HG03095 (cell line): ENCODE data around the gene DNMT1.

Source experiments
- ATAC-seq: cut with Tn5 transposase; IDR thresholded peaks from one replicate; pipeline ENCODE4 v1.9.1; 2021; ENCODE audit warnings: moderate library complexity; ENCODE audit not compliant: unreplicated experiment

Gene DNMT1

DNA sequence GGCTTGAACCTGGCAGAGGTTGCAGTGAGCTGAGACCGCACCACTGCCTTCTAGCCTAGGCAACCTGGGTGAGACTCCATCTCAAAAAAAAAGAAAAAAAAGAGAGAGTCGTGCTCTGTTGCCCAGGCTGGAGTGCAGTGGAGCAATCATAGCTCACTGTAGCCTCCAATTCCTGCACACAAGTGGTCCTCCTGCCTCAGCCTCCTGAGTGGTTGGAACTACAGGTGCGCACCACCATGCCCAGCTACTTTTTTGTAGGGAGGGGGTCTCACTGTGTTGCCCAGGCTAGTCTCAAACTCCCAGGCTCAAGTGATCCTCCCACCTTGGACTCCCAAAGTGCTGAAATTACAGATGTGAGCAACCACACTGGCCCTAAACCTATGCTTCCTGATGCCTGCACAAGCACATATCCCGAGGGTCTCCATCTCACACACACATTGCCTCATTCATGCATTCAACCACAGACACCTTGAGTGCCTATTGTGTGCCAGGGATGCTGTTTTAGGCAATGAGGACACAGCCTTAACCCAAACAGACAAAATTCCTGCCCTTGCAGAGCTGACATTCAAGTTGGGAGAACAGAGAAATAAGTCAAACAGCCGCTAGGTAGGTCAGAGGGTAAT lies 94.5 kb downstream of the DNMT1 start:
- no peak for ATAC-seq

DNA sequence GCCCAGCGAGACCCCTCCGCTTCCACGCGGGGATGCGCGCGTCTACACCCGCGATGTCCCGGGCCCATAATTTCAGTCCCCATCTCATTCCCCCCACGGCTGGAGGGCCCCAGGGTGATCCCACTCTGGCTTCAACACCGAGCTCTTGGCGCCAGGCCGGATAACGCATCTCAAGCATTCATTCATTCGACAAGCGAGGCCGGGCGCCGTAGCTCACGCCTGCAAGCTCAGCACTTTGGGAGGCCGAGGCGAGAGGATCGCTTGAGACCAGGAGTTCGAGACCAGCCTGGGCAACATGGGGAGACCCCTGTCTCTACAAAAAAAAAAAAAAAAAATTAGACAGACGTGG lies 98.2 kb downstream of the DNMT1 start:
- no peak for ATAC-seq

DNA sequence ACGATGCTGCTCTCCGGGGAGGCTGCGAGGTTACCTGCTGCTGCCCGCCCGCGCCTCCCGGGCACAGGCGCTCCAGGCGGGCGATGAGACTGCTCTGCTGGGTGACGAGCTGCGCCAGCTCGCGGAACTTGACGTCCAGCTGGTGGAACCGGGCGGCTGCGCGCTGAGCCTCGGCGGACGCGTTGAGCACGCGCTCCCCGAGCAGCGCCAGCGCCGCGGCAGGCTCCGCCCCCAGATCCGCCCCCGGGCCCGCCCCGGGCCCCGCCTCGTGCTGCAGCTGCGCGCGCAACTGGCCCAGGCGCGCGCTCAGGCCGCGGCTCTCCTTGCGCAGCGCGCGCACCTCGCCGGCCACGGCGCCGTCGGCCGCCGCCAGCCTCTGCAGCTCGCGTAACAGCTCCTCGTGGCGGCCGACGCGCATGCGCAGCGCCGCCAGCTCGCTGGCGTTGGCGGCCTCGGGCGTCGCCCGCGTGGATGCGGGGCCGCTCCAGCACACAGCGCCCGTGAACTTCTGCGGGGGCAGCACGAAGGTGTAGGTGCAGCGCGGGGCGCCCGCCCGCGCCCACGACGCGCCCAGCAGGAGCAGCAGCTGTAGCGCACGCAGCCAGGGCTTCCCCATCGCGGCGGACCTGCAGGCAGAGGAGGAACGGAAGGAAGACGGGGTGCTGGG lies 98.7 kb downstream of the DNMT1 start:
- peak; percentile 47 for ATAC-seq

DNA sequence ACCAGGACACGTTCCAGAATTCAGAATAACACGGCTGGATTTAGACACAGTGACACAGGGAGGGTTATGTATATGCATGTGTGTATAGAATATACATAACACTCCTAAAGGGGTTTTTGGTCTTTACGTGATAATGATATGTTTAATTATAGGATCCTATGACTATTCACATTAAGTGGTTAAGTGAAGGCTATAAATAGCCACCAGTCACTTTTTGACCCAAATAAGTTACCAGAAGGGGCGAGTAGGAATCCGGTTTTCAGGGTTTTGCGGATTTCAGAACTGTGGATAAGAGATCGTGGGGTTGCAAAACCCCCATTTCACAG lies 99.2 kb downstream of the DNMT1 start:
- no peak for ATAC-seq

DNA sequence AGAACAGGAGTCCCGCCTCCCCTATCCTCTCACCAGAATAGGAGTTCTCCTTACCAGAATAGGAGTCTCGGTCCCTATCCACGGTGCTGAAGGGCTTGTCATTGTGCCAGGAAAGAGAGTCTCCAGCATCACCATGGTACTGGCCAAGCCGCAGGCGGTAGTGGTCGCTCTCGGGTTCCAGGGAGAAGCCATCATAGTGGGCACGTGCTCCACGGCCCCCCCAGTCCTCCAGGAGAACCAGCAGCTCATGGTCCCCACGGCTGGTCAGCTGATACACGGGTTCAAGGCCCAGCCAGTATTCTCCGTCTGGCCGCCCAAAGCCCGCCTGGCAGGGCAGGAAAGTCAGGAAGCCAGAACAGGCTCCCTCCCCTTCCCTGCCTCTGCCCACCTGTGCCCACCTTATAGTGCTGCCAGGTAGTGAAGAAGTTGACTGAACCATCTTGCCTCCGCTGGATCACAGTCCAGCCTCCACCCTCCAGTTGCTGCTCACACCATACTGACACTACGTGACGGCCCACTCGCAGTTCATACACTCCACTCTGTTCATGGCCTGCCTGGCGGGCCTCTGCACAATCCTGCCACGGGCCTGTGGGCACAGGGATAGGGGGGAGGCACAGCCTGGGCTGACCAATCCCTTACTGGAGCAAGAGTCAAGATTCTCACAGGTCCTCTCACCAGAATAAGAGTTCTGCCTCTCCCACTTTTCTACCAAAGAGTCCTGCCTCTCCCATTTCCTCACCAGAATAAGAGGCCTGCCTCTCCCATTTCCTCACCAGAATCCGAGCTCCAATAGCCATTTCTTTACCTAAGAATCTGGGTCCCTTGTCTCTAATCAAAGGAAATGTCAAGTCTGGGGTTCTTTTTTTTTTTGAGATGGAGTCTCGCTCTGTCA lies 101.2 kb downstream of the DNMT1 start:
- no peak for ATAC-seq

DNA sequence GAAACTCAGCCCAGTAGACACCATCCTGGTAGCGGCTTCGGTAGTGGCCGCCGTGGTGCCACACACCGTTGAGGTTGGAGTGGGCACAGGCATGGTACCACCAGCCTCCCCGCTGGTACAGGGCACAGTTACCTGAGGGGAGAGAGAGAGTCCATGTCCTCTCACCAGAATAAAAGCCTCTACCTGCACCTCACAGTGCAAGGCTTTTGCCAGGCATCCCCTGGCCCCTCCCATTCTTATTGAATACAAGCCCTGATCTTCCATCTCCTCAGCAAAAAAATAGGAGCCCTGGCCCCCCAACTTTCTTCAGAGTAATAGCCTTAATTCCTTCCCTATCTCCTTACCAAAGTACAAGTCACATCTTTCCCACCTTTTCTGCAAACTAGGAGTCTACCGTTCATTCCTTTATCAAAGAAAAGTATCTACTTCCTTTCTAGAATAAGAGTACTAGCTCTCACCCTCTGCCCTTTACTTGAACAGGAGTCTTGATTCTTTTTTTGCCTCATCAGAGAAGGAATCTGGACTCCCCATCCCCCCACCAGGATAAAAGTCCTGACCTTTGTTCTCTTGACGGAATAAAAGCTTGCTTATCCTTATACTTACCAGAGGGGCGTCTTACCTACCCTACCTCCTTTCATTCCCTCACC lies 102.0 kb downstream of the DNMT1 start:
- no peak for ATAC-seq

DNA sequence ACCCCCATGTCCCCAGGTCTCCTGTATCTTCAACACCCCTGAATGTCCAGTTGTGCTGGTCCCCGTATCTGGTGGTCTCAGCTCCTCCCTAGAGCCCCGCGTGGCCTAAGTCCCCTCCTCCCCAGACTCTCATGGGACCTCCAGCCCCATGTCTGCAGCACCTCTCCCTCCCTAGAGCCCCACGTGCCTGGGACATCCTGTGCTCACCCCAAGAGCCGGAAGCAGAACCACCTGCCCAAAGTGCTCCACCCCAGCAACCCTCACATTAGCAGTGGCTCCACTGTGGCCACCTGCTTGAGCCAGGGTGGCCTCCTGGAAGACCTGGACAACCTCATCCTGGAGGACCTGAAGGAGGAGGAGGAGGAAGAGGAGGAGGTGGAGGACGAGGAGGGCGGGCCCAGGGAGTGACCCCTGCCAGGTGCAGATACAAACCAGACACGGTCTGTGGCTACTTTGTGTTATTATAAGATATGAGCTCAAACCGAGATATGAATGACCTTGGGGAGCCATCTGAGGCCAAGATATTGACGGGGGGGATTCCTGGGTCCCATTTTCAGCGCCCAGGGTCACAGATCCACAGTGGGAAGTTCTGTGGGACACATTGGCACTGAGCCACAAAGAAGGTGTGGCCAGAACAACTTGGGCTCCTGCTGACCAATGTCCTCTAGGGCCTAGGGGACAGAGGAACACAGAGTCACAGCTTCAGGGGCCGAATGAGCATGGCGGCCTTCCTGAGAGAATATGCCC lies 102.7 kb downstream of the DNMT1 start:
- ATAC-seq, result no peak

DNA sequence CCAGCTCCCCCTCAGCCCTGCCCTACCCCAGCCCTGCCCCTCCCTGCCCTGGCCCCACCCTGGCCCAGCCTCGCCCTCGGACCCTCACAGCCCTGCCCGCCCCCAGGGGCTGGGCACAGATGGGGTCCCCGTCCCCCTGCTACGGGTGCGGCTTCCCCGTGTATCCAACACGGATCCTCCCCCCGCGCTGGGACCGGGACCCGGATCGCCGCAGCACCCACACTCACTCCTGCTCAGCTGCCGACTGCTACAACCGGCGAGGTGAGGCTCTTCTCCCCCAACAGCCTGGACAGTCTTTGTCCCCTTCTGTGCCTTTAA lies 103.4 kb downstream of the DNMT1 start:
- ATAC-seq, result no peak

DNA sequence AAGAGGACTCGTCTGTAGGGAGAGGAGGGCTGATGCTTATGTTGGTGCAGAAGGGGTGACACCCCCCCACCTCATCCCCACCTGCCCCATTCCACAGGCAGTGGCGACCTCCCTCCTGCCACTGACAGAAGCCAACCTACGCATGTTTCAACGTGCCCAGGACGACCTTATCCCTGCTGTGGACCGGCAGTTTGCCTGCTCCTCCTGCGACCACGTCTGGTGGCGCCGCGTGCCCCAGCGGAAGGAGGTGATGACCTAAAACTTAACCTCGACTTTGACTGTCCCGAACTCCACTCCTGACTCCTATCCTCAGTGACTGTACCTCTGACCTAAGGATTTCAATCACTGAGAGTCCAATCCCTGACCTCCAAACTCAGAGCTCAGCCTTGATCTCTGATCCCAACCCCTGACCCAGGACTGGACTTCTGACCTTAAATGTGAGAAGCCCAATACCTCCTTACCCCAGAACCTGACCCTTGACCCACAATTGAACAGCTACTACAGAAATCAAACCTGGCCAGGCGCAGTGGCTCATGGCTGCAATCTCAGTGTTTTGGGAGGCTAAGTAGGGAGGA lies 104.9 kb downstream of the DNMT1 start:
- ATAC-seq, result no peak

DNA sequence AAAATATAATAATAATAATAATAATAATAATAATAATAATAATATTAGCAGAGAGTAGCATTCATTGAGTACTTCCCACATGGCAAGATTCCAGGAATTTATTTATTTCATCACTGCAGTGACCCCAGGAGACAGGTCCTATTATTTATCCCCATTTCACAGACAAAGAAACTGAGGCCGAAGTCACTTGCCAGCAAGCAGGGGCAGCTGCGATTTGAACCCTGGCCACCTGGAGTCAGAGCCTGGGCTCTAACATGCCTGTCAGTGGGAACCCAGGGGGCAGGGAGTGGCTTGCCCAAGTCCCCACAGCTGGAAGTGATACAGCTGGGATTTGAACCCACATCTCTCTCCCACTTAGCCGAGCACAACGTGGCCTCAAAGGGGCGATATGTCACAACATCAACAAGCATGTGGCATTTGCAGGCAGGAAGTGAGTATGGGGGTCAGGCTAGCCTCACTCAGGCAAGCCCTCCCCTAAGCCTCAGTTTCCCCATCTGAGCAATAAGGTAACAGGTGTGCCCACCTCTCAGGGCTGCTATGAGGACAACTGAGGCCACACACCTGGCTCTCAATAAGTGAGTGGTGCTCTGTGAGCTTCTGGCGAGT lies 105.7 kb downstream of the DNMT1 start:
- no peak for ATAC-seq

DNA sequence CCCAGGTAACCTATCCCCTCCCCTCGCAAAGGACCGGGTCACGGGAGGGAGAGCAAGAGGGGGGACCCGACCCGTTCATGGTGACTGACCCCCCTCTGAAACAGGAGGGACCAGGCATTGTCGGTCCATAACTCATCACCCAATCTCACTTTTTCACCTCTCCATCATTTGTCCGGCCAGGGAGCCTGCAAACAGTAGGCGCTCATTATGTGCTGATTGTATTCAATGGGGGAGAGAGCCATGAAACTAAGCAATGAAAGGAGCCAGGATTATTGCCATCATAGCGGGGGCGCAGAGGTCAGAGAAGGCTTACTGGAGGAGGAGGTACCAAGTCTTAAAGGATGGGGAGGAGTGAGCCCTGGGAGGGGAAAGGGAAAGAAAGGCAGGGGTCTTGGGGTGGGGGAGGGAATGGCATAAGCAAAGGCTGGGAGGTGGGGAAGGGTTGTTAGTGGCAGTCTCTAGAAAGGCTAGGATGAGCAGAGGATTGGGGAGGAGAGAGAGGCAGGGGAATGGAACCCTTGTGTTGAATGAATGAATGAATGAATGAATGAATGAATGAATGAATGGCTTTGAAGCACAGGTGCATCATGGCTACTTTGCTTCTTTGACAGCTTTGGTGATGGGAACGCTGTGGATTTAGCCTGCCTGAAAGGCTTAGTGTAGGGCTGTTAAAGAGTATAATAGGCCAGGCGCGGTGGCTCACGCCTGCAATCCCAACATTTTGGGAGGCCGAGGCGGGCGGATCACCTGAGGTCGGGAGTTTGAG lies 107.3 kb downstream of the DNMT1 start:
- ATAC-seq, result no peak

DNA sequence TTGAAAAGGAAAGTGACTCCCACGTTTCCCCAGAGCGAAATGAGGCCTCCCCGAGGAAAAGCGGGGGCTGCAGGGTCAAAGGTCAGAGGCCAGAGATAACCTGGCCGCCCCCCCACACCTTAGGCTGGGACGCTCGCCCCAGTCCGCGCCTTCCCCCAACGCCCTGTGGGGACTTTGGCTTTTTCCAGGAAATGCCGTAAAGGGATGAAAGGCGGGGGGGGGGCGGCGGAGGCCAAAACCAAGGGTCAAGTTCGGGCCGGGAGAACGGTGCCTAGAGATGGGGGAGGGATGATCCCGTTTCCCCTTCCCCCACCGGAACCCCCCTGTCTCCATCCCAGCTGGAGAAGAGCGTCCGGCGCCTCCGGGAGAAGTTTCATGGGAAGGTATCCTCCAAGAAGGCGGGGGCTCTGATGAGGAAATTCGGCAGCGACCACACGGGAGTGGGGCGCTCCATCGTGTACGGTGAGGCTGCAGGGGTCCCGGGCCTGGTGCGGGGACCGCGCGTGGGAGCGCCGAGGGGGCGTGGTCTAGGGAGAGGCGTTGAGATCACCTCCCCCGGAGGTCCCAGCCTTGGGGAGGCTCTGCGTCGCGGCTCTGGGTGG lies 108.1 kb downstream of the DNMT1 start:
- no peak for ATAC-seq

DNA sequence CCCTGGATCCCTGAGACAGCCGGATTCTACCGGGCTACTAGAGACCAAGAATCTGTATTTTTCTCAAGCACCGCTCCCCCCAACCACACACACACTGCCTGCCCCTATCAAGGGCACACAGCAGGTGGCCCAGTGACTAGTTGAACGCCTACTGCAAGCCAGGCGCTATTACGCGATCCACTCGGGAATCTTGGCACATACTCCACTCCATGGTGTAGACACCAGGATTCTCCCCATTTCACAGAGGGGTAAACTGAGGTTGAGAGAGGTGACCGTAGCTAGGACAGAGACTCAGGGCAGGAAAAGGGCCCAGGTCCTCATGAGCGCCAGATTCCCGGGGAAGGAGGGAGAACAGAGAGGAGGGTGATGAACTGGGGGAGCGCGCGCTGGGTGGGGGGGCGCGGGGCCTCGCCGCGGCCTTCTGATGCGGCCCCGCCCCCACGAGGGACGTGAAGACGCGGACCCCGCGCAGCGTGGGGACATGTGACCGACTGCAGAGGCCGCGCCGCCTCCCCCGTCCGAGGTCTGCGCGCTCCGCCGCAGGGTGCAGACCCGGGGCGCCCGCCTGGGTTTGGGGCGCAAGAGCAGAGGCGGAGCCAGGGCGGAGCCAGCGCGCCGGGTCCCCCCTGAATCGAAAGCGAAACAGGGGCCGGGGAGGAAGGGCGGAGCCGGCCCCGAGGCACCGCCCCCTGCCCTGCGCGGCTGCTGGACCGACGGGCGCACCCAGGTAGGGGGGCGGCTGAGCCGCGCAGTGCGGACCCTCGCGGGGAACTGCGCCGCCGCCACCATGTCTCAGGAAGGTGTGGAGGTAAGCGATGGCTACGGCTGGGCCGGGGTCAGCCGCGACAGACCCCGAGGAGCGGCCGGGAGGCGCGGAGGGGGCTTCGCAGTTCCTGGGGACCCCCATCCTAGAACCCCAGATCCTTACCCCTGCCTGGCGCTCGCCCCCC lies 108.8 kb downstream of the DNMT1 start, which contains the start of gene SHFL:
TSS of gene SHFL (plus strand) at position 677 of the 950 bp plus-strand sequence. CDS start at position 788, 111 bp downstream.
- ATAC-seq, result peak; percentile 72

DNA sequence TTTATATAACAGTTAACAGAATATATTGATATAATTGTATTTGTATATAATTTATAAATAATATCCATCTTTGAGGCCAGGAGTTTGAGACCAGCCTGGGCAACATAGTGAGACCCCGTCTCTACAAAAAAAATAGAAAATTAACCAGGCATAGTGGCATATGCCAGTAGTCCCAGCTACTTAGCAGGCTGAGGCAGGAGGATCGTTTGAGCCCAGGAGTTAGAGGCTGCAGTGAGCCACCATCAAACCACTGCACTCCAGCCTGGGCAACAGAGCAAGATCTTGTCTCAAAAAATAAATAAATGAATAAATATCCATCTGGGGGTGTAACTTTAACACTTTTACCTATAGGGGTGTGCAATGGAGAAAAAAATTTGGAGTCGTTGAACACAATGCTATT lies 110.0 kb downstream of the DNMT1 start:
- ATAC-seq, result no peak

DNA sequence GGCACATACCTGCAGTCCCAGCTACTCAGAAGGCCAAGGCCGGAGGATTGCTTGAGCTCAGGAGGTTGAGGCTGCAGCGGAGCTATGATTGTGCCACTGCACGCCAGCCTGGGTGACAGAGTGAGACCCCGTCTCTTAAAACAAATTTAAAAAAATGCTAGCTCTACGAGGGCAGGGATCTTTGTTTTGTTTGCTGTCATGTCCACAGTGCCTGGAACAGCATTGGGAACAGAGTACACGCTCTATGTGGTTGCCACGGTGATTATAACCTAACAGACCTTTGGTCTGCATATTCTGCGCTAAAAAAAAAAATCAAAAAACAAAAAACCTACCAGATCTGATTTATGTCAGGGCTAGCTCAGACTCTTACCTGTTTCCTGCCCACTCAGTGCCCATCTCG lies 110.8 kb downstream of the DNMT1 start:
- no peak for ATAC-seq
